Measurements from ENCODE around the gene ADPGK.

The ADPGK gene

DNA sequence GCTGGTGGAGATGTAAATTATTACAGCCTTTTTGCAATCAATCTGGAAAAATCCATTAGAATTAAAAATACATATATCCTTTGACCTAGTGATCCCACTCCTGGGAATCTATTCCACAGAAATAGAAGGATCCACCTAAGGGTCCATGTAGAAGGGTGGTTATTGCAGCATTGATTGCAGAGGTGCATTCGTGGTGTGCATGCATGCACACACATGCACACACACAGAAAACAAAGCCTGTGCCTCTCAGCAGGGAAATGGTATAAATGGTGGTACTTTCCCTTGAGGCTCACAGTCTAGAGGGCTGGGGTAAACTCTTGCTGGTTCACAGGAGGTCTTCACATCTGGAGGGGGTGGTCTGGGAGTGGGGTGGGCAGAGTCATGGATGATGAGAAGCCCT lies 19.4 kb upstream of the ADPGK start:
- no peak for DNase-seq (ENCODE audit: low spot score)
- Histone ChIP-seq H3K27ac (ENCODE audit: poor library complexity, severe bottlenecking) (no peak overlapping the region), H3K36me3 (ENCODE audit: low read depth) (no peaks in the 10 kb centered on the region), H3K4me1 (ENCODE audit: insufficient read depth, poor library complexity, severe bottlenecking) (no peaks in the 10 kb centered on the region), H3K4me3 (ENCODE audit: severe bottlenecking) (no peak overlapping the region), H3K27me3 (ENCODE audit: insufficient read depth, poor library complexity, severe bottlenecking) (peaks cover 22% of the 10 kb centered on the region), H3K9me3 (ENCODE audit: severe bottlenecking) (no peaks in the 10 kb centered on the region)
- TF ChIP-seq, protein P1, sequence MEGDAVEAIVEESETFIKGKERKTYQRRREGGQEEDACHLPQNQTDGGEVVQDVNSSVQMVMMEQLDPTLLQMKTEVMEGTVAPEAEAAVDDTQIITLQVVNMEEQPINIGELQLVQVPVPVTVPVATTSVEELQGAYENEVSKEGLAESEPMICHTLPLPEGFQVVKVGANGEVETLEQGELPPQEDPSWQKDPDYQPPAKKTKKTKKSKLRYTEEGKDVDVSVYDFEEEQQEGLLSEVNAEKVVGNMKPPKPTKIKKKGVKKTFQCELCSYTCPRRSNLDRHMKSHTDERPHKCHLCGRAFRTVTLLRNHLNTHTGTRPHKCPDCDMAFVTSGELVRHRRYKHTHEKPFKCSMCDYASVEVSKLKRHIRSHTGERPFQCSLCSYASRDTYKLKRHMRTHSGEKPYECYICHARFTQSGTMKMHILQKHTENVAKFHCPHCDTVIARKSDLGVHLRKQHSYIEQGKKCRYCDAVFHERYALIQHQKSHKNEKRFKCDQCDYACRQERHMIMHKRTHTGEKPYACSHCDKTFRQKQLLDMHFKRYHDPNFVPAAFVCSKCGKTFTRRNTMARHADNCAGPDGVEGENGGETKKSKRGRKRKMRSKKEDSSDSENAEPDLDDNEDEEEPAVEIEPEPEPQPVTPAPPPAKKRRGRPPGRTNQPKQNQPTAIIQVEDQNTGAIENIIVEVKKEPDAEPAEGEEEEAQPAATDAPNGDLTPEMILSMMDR (IDR thresholded peaks at IDR 0.05; ENCODE audit: poor library complexity, severe bottlenecking): no peak
- ATAC-seq (ENCODE audit: low read depth): no peak

DNA sequence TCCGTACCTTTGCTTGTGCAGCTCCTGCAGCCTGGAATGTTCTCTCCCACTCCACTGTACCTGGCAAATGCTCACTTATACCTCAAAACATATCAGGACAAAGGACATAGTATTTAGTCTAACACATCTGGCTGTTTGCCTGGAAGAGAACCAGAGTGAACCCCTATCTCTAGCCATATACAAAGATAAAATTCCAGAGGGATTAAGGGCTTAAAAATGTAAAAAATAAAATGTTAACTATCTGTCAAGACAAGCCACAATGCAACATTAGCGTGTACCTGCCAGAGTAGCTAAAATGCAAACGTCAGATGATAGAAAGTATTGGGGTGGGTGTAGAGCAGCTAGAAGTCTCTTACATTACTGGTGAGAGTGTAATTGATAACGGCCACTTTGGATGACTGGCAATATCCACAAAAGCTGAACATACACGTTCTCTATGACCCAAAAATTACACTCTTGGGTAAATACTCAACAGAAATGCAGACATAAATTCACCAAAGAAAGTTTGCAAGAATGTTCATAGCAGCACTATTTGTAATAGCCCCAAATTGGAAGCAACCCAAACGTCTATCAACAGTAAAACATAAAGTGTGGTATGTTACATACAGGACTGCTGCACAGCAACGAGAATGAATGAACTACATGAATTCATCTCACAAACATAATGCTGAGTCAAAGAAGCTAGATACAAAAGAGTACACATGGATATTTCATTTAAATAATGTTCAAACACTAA lies 18.2 kb upstream of the ADPGK start:
- Histone ChIP-seq H3K9me3 (ENCODE audit: severe bottlenecking) (no peaks in the 10 kb centered on the region), H3K4me1 (ENCODE audit: insufficient read depth, poor library complexity, severe bottlenecking) (no peaks in the 10 kb centered on the region), H3K4me3 (ENCODE audit: severe bottlenecking) (no peak overlapping the region), H3K27ac (ENCODE audit: poor library complexity, severe bottlenecking) (no peak overlapping the region), H3K27me3 (ENCODE audit: insufficient read depth, poor library complexity, severe bottlenecking) (peaks cover 22% of the 10 kb centered on the region), H3K36me3 (ENCODE audit: low read depth) (no peaks in the 10 kb centered on the region)
- 0 out of 3 replicates have a peak, but pooled peaks have one; percentile 7 for ATAC-seq (ENCODE audit: low read depth)
- no peak for DNase-seq (ENCODE audit: low spot score)
- TF ChIP-seq, protein P1 (IDR thresholded peaks at IDR 0.05; ENCODE audit: poor library complexity, severe bottlenecking): no peak

DNA sequence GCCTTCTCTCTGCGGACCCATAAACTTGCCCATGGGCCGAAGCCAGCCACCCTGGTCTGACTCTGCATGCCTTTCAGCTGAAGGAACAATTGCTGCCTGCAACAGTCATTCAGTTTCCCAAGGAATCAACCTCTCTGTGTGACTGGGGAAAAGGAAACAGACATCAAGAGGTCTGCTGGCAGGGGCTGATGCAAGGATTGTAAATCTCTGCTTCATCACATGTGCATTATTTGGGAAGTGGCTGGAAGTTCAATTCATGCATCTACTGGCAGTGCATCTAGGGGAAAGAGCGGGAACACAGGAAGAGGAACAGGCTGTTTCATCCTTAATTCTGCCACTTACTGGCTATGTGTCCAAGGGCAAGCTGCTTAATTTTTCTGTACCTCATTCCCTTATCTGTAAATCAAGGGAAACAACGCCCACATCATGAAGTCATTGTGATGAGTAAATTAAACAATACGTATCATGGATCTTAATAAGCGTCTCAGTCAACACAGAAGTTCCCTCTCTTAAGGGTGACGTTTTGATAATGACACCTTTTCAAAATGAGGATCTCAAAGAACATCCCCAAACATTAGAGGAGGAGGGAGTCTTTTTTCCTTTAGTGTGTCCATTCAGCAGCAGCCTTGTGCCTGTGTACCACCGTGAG lies 17.4 kb upstream of the ADPGK start:
- Histone ChIP-seq H3K27ac (ENCODE audit: poor library complexity, severe bottlenecking) (no peak overlapping the region), H3K4me3 (ENCODE audit: severe bottlenecking) (no peak overlapping the region), H3K4me1 (ENCODE audit: insufficient read depth, poor library complexity, severe bottlenecking) (no peaks in the 10 kb centered on the region), H3K9me3 (ENCODE audit: severe bottlenecking) (no peaks in the 10 kb centered on the region), H3K36me3 (ENCODE audit: low read depth) (no peaks in the 10 kb centered on the region), H3K27me3 (ENCODE audit: insufficient read depth, poor library complexity, severe bottlenecking) (peaks cover 29% of the 10 kb centered on the region)
- ATAC-seq (ENCODE audit: low read depth) (no peak), DNase-seq (ENCODE audit: low spot score) (no peak)
- TF ChIP-seq, protein P1 (IDR thresholded peaks at IDR 0.05; ENCODE audit: poor library complexity, severe bottlenecking): no peak

DNA sequence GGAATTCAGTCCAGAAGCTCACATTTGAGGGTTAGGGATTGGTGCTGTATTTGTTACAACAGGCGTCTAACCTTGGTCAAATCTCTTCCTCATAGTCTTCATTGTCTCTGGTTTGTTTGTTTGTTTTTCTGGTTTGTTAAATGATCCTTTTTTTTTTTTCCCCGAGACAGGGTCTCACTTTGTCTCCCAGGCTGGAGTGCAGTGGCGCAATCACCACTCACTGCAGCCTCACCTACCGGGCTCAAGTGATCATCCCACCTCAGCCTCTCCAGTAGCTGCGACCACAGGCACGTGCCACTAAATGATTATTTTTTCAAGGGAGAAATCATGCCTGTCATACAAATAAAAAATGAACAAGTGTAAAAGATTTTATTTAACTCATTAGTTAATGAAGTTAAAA lies 14.3 kb upstream of the ADPGK start:
- no peaks in the 10 kb centered on the region for H3K36me3 ChIP-seq (ENCODE audit: low read depth)
- H3K4me1 ChIP-seq (ENCODE audit: insufficient read depth, poor library complexity, severe bottlenecking): no peaks in the 10 kb centered on the region
- H3K4me3 ChIP-seq (ENCODE audit: severe bottlenecking): no peak overlapping the region
- no peaks in the 10 kb centered on the region for H3K9me3 ChIP-seq (ENCODE audit: severe bottlenecking)
- peaks cover 34% of the 10 kb centered on the region for H3K27me3 ChIP-seq (ENCODE audit: insufficient read depth, poor library complexity, severe bottlenecking)
- ATAC-seq (ENCODE audit: low read depth) (no peak), DNase-seq (ENCODE audit: low spot score) (no peak)
- TF ChIP-seq, protein P1 (IDR thresholded peaks at IDR 0.05; ENCODE audit: poor library complexity, severe bottlenecking): no peak
- no peak overlapping the region for H3K27ac ChIP-seq (ENCODE audit: poor library complexity, severe bottlenecking)

DNA sequence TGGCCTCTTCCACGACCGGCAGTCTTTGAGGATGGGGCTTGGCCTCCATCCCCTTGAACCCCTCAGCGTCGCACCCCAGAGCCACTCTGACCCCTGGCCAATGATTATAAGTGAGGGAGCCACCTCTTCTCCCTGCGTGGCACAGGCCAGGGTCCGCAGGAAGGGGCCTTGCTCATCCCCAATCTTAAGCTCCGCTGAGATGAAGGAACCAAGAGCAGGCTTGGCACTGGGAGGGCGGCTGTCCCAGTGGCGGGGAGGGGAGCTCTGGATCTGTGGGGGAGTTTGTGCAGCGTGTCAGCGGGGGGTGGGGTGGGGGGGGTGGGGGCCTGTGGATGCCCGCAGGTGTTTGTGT lies 13.8 kb upstream of the ADPGK start:
- DNase-seq (ENCODE audit: low spot score): no peak
- ATAC-seq (ENCODE audit: low read depth): no peak
- H3K4me3 ChIP-seq (ENCODE audit: severe bottlenecking): peak overlapping the region; percentile 31
- no peaks in the 10 kb centered on the region for H3K9me3 ChIP-seq (ENCODE audit: severe bottlenecking)
- no peak overlapping the region for H3K27ac ChIP-seq (ENCODE audit: poor library complexity, severe bottlenecking)
- peaks cover 31% of the 10 kb centered on the region for H3K27me3 ChIP-seq (ENCODE audit: insufficient read depth, poor library complexity, severe bottlenecking)
- no peaks in the 10 kb centered on the region for H3K4me1 ChIP-seq (ENCODE audit: insufficient read depth, poor library complexity, severe bottlenecking)
- no peaks in the 10 kb centered on the region for H3K36me3 ChIP-seq (ENCODE audit: low read depth)
- TF ChIP-seq, protein P1 (IDR thresholded peaks at IDR 0.05; ENCODE audit: poor library complexity, severe bottlenecking): no peak
